ENCODE measurements around the gene MAGED1.

GRCh38 chrX:51896626-51897025 is 3.2 kb downstream of the MAGED1 start:
- TF ChIP-seq EZH2 (IDR thresholded peaks at IDR 0.05; ENCODE audit: borderline replicate concordance, low read depth, low read length, poor library complexity, severe bottlenecking) (no peak), CTCF (conservative IDR thresholded peaks at IDR 0.05; ENCODE audit: low read depth, low read length) (no peak)
